ENCODE results near the gene ATP6V1C2. TPM values are rescaled to one million over a fixed set of nuclear protein-coding genes. Genes with fewer than 3 reads are reported as not detected.

The ATP6V1C2 gene
- total and polyA plus RNA-seq, 2 donors (not counting 3 experiments of a cell fraction or from before 2014, with no cell fraction given), result 0.03 to 0.13 TPM

DNA sequence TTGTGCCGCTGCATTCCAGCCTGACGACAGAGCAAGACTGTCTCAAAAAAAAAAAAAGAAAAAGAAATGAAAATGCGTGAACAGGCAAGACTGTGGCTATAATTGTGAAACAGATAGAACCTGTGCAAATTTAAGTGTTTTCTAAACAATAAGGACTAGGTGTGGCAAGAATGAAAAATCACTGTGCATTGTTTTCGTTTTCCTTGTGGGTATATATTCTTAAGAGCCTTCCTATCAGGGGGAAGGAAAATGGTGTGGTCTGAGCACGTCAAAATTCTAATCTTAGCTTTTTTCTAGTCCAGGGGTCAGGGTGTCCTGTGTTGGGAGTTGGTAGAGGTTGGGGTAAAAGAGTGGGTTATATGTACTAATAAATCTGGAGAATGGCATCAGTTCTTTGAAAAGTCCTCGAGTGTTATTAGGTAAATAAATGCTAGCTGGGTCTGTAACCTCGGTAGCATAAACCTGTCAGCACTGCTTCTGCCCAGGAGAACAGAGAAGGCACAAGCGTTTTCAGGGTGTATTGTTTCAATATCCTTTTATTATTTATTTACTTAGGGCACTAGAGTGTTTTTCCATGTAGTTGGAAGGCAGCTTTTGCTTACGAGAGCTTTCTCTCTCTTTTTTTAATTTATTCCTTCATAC lies 11.6 kb downstream of the ATP6V1C2 start:
- intact Hi-C loops (cut with micrococcal nuclease), result no loop called here
- ChIA-PET POLR2A (interaction anchor here (0.5 kb wide), 1 partner anchor 18 kb away, joined by 3 read pairs; no protein-coding TSS in a partner anchor), CTCF (interaction anchor here (1.0 kb wide), 1 partner anchor 11 kb away, joined by 3 read pairs; no protein-coding TSS in a partner anchor)
- TF ChIP-seq JUN (IDR thresholded peaks at IDR 0.05; ENCODE audit: borderline replicate concordance, insufficient read depth, insufficient read length, low read depth), result no peak
- no peak for TF ChIP-seq FOS (IDR thresholded peaks at IDR 0.05; ENCODE audit: borderline replicate concordance, insufficient read depth, low read length)
- no peak for TF ChIP-seq EZH2 (IDR thresholded peaks at IDR 0.05; ENCODE audit: borderline replicate concordance, low read depth, low read length, severe bottlenecking)
- no peak for TF ChIP-seq POLR2A (IDR thresholded peaks at IDR 0.05; ENCODE audit: low read depth, low read length)
- TF ChIP-seq, protein P1, sequence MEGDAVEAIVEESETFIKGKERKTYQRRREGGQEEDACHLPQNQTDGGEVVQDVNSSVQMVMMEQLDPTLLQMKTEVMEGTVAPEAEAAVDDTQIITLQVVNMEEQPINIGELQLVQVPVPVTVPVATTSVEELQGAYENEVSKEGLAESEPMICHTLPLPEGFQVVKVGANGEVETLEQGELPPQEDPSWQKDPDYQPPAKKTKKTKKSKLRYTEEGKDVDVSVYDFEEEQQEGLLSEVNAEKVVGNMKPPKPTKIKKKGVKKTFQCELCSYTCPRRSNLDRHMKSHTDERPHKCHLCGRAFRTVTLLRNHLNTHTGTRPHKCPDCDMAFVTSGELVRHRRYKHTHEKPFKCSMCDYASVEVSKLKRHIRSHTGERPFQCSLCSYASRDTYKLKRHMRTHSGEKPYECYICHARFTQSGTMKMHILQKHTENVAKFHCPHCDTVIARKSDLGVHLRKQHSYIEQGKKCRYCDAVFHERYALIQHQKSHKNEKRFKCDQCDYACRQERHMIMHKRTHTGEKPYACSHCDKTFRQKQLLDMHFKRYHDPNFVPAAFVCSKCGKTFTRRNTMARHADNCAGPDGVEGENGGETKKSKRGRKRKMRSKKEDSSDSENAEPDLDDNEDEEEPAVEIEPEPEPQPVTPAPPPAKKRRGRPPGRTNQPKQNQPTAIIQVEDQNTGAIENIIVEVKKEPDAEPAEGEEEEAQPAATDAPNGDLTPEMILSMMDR (IDR thresholded peaks at IDR 0.05; ENCODE audit: extremely low read depth in 1 of 2, insufficient read depth in 1 of 2, low read depth in 1 of 2, low read length in 2 of 2), result no peak
- TF ChIP-seq, protein P2, sequence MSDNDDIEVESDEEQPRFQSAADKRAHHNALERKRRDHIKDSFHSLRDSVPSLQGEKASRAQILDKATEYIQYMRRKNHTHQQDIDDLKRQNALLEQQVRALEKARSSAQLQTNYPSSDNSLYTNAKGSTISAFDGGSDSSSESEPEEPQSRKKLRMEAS (IDR thresholded peaks at IDR 0.05; ENCODE audit: insufficient read depth, insufficient read length), result no peak
- no peak for TF ChIP-seq GATA2 (IDR thresholded peaks at IDR 0.05; ENCODE audit: insufficient read depth, insufficient read length, low read depth, low read length)
- TF ChIP-seq POLR2AphosphoS5 (IDR thresholded peaks at IDR 0.05; ENCODE audit: insufficient read depth, low read depth, low read length), result no peak
- no peak for TF ChIP-seq MYC (IDR thresholded peaks at IDR 0.05; ENCODE audit: low read depth, low read length)
- no peaks in the 10 kb centered on the region for H3K36me3 ChIP-seq (ENCODE audit: control insufficient read depth in 2 of 2, extremely low read depth in 1 of 2, insufficient read depth in 2 of 2, low read length in 2 of 2)
- H3K9me1 ChIP-seq (replicated peaks; ENCODE audit: control insufficient read depth, extremely low read depth, insufficient read depth, low read length), result no peaks in the 10 kb centered on the region
- no peak overlapping the region for H3K4me2 ChIP-seq (ENCODE audit: insufficient read depth, low read length)
- no peaks in the 10 kb centered on the region for H3K79me2 ChIP-seq (ENCODE audit: control insufficient read depth, insufficient read depth, low read length)
- H3K4me3 ChIP-seq (replicated peaks in 1 of 3; ENCODE audit: insufficient read depth in 1 of 3, low read depth in 1 of 3, low read length in 3 of 3), result no peak overlapping the region
- no peak for FAIRE-seq
- dilution Hi-C loops (cut with MboI; ENCODE audit: extremely low pct_ligation_motif_present, low sequenced_read_pairs), result no loop called here
- H4K20me1 ChIP-seq (replicated peaks; ENCODE audit: control insufficient read depth, extremely low read depth, insufficient read depth, low read length), result no peaks in the 10 kb centered on the region
- peak; percentile 37 for DNase-seq (ENCODE audit: low read depth, low spot score)
- no peak overlapping the region for H3K9ac ChIP-seq (replicated peaks; ENCODE audit: extremely low read depth, insufficient read depth, low read length)
- no peak overlapping the region for H3K27ac ChIP-seq (ENCODE audit: insufficient read depth, low read depth, low read length)
- H3K27me3 ChIP-seq (ENCODE audit: control insufficient read depth in 2 of 2, insufficient read depth in 2 of 2, low read length in 2 of 2), result peaks cover 3 to 5% of the 10 kb centered on the region in 2 experiments
- H3K9me3 ChIP-seq (replicated peaks; ENCODE audit: control insufficient read depth, insufficient read depth, low read length), result no peaks in the 10 kb centered on the region
- H3K4me1 ChIP-seq (ENCODE audit: control insufficient read depth, extremely low read depth, insufficient read depth, low read length), result no peaks in the 10 kb centered on the region
- H2AFZ ChIP-seq (ENCODE audit: low read depth, low read length), result no peak overlapping the region
- no TSS peak for BruUV-seq (replicated peaks)

Data from endothelial cell of umbilical vein (primary cell).